ENCODE measurements around the gene APOL1. TPM values are rescaled to one million over a fixed set of nuclear protein-coding genes. Genes with fewer than 3 reads are reported as not detected.
A peak's percentile ranks its signal among the peaks of the same experiment; 100 is the strongest.
"Not testable (repeated sequence)": the region's sequence is repeated elsewhere in the genome, so short reads cannot be mapped to it uniquely, and the experiment has no call there.

APOL1 gene
- total RNA-seq, 2 donors from 2014 or later: 52.8 to 89.4 TPM

GRCh38 chr22:36218648-36219193 is 34.2 kb upstream of the APOL1 start:
- H3K4me3 Mint-ChIP-seq: no peak overlapping the region
- H3K27me3 Mint-ChIP-seq: peaks cover 14% of the 10 kb centered on the region
- no peaks in the 10 kb centered on the region for H3K36me3 Mint-ChIP-seq (ENCODE audit: low read depth)
- no peak for ATAC-seq (replicated peaks)
- H3K27ac Mint-ChIP-seq: no peak overlapping the region
- no peaks in the 10 kb centered on the region for H3K9me3 Mint-ChIP-seq
- peaks cover 5% of the 10 kb centered on the region for H3K4me1 Mint-ChIP-seq

GRCh38 chr22:36220451-36220921 is 32.4 kb upstream of the APOL1 start:
- Mint-ChIP-seq H3K9me3 (no peaks in the 10 kb centered on the region), H3K27me3 (peaks cover 9% of the 10 kb centered on the region), H3K4me1 (peaks cover 5% of the 10 kb centered on the region), H3K27ac (no peak overlapping the region), H3K36me3 (ENCODE audit: low read depth) (peaks cover 9% of the 10 kb centered on the region), H3K4me3 (no peak overlapping the region)
- peak; percentile 38 for ATAC-seq (replicated peaks)

GRCh38 chr22:36221799-36222751 is 30.9 kb upstream of the APOL1 start:
- H3K27me3 Mint-ChIP-seq: peaks cover 4% of the 10 kb centered on the region
- H3K4me3 Mint-ChIP-seq: peak overlapping the region; percentile 14

GRCh38 chr22:36222887-36223450 is 30.0 kb upstream of the APOL1 start:
- Mint-ChIP-seq H3K4me1 (peaks cover 5% of the 10 kb centered on the region), H3K27me3 (peaks cover 4% of the 10 kb centered on the region), H3K36me3 (ENCODE audit: low read depth) (peaks cover 32% of the 10 kb centered on the region), H3K9me3 (no peaks in the 10 kb centered on the region), H3K4me3 (no peak overlapping the region), H3K27ac (peak overlapping the region; percentile 79)
- no peak for ATAC-seq (replicated peaks)

More at GRCh38 chr22:36221799-36222751, 30.9 kb upstream of the APOL1 start:
- peak; percentile 78 for ATAC-seq (replicated peaks)
- H3K36me3 Mint-ChIP-seq (ENCODE audit: low read depth): peaks cover 23% of the 10 kb centered on the region
- H3K9me3 Mint-ChIP-seq: no peaks in the 10 kb centered on the region
- H3K27ac Mint-ChIP-seq: peak overlapping the region; percentile 79
- peaks cover 5% of the 10 kb centered on the region for H3K4me1 Mint-ChIP-seq

GRCh38 chr22:36223504-36223903 is 29.4 kb upstream of the APOL1 start:
- no peak overlapping the region for H3K4me3 Mint-ChIP-seq

GRCh38 chr22:36224245-36224644 is 28.7 kb upstream of the APOL1 start:
- H3K9me3 Mint-ChIP-seq: no peaks in the 10 kb centered on the region

More at GRCh38 chr22:36223504-36223903, 29.4 kb upstream of the APOL1 start:
- H3K27me3 Mint-ChIP-seq: peaks cover 4% of the 10 kb centered on the region
- H3K36me3 Mint-ChIP-seq (ENCODE audit: low read depth): peaks cover 37% of the 10 kb centered on the region
- peaks cover 5% of the 10 kb centered on the region for H3K4me1 Mint-ChIP-seq
- no peak for ATAC-seq (replicated peaks)
- no peaks in the 10 kb centered on the region for H3K9me3 Mint-ChIP-seq
- H3K27ac Mint-ChIP-seq: no peak overlapping the region

GRCh38 chr22:36225333-36225922 is 27.5 kb upstream of the APOL1 start:
- Mint-ChIP-seq H3K4me1 (peaks cover 5% of the 10 kb centered on the region), H3K36me3 (ENCODE audit: low read depth) (peaks cover 57% of the 10 kb centered on the region), H3K9me3 (no peaks in the 10 kb centered on the region), H3K27ac (no peak overlapping the region), H3K27me3 (no peaks in the 10 kb centered on the region), H3K4me3 (no peak overlapping the region)
- no peak for ATAC-seq (replicated peaks)

More at GRCh38 chr22:36224245-36224644, 28.7 kb upstream of the APOL1 start:
- H3K27me3 Mint-ChIP-seq: no peaks in the 10 kb centered on the region
- H3K4me1 Mint-ChIP-seq: peaks cover 5% of the 10 kb centered on the region
- H3K4me3 Mint-ChIP-seq: no peak overlapping the region
- ATAC-seq (replicated peaks): no peak
- H3K27ac Mint-ChIP-seq: no peak overlapping the region
- H3K36me3 Mint-ChIP-seq (ENCODE audit: low read depth): peaks cover 45% of the 10 kb centered on the region

- ATAC-seq (replicated peaks): no peak
- Mint-ChIP-seq H3K4me3 (no peak overlapping the region), H3K27ac (no peak overlapping the region), H3K27me3 (no peaks in the 10 kb centered on the region), H3K36me3 (ENCODE audit: low read depth) (peaks cover 64% of the 10 kb centered on the region), H3K4me1 (peaks cover 5% of the 10 kb centered on the region), H3K9me3 (no peaks in the 10 kb centered on the region)
These were observed 26.7 kb upstream of the APOL1 start for GRCh38 chr22:36226189-36226588.

GRCh38 chr22:36227396-36227795 is 25.5 kb upstream of the APOL1 start:
- peaks cover 76% of the 10 kb centered on the region for H3K36me3 Mint-ChIP-seq (ENCODE audit: low read depth)
- peaks cover 8% of the 10 kb centered on the region for H3K4me1 Mint-ChIP-seq
- H3K4me3 Mint-ChIP-seq: no peak overlapping the region
- no peaks in the 10 kb centered on the region for H3K9me3 Mint-ChIP-seq
- H3K27ac Mint-ChIP-seq: no peak overlapping the region
- H3K27me3 Mint-ChIP-seq: no peaks in the 10 kb centered on the region
- ATAC-seq (replicated peaks): peak; percentile 41

- no peak for ATAC-seq (replicated peaks)
- Mint-ChIP-seq H3K27ac (no peak overlapping the region), H3K4me3 (no peak overlapping the region), H3K4me1 (peaks cover 6% of the 10 kb centered on the region), H3K27me3 (no peaks in the 10 kb centered on the region), H3K36me3 (ENCODE audit: low read depth) (peaks cover 80% of the 10 kb centered on the region), H3K9me3 (no peaks in the 10 kb centered on the region)
These were observed 25.1 kb upstream of the APOL1 start for GRCh38 chr22:36227806-36228205.

- not testable (repeated sequence) for H3K4me1 Mint-ChIP-seq; ATAC-seq (replicated peaks); H3K4me3 Mint-ChIP-seq; H3K27me3 Mint-ChIP-seq; H3K27ac Mint-ChIP-seq; H3K9me3 Mint-ChIP-seq
- peaks cover 86% of the 10 kb centered on the region for H3K36me3 Mint-ChIP-seq (ENCODE audit: low read depth)
These were observed 24.6 kb upstream of the APOL1 start for GRCh38 chr22:36228369-36228768.

- H3K36me3 Mint-ChIP-seq (ENCODE audit: low read depth): peaks cover 92% of the 10 kb centered on the region
- H3K9me3 Mint-ChIP-seq: no peaks in the 10 kb centered on the region
These were observed 24.0 kb upstream of the APOL1 start for GRCh38 chr22:36228944-36229343.

GRCh38 chr22:36229649-36230048 is 23.3 kb upstream of the APOL1 start:
- H3K4me1 Mint-ChIP-seq: peaks cover 15% of the 10 kb centered on the region
- not testable (repeated sequence) for ATAC-seq (replicated peaks); H3K9me3 Mint-ChIP-seq; H3K27me3 Mint-ChIP-seq; H3K4me3 Mint-ChIP-seq
- H3K36me3 Mint-ChIP-seq (ENCODE audit: low read depth): peaks cover 98% of the 10 kb centered on the region
- peak overlapping the region; percentile 5 for H3K27ac Mint-ChIP-seq

More at GRCh38 chr22:36228944-36229343, 24.0 kb upstream of the APOL1 start:
- Mint-ChIP-seq H3K27ac (peak overlapping the region; percentile 5), H3K4me3 (no peak overlapping the region), H3K4me1 (peaks cover 8% of the 10 kb centered on the region), H3K27me3 (no peaks in the 10 kb centered on the region)
- no peak for ATAC-seq (replicated peaks)

- peaks cover 100% of the 10 kb centered on the region for H3K36me3 Mint-ChIP-seq (ENCODE audit: low read depth)
- not testable (repeated sequence) for H3K4me3 Mint-ChIP-seq; ATAC-seq (replicated peaks); H3K27me3 Mint-ChIP-seq; H3K9me3 Mint-ChIP-seq
- peak overlapping the region; percentile 46 for H3K27ac Mint-ChIP-seq
- peaks cover 29% of the 10 kb centered on the region for H3K4me1 Mint-ChIP-seq
These were observed 21.9 kb upstream of the APOL1 start for GRCh38 chr22:36231051-36231450.
